Measurements from ENCODE around the gene ARV1.
"Not testable (repeated sequence)": the region's sequence is repeated elsewhere in the genome, so short reads cannot be mapped to it uniquely, and the experiment has no call there.

DNA sequence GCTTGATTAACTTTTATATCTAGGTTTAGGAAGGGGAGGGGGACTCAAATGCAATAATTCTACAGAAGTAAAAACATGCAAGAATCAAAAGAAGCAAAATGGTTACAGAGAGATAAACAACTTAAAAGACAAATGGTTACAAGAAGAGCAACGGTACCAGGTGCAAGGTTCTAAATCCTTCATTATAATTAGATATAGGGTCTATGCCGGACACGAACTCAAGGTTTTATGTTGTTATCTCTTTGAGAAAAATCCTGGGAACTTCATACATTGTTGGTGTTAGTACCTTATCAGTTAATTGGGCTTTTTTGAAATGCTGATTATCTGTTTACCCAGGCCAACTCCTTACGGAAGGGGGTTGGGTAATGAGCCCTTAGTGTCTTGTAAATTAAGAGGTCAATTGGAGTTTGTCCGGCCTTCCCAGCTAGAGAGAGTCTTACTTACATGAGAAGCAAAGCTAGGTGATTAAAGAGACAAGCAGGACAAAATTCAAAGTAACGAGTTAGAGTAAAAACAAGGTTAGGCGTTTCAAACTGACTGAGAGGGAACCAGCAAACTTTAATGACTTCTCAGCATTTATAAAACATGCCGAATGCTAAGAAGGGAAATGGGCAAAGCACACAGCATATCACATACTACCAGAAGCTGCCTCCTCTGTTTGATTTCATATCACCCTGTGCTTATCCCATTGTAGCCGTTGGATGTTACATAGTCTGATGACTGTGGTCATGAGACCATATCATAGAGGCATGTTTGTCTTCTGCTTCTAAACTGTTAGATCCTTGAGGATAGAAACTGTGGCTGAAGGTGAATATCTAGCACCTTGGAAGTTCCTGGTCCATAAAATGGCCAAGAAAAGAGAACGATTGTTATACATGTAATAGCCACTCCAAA lies 6.0 kb downstream of the ARV1 start:
- TF ChIP-seq, protein P1, sequence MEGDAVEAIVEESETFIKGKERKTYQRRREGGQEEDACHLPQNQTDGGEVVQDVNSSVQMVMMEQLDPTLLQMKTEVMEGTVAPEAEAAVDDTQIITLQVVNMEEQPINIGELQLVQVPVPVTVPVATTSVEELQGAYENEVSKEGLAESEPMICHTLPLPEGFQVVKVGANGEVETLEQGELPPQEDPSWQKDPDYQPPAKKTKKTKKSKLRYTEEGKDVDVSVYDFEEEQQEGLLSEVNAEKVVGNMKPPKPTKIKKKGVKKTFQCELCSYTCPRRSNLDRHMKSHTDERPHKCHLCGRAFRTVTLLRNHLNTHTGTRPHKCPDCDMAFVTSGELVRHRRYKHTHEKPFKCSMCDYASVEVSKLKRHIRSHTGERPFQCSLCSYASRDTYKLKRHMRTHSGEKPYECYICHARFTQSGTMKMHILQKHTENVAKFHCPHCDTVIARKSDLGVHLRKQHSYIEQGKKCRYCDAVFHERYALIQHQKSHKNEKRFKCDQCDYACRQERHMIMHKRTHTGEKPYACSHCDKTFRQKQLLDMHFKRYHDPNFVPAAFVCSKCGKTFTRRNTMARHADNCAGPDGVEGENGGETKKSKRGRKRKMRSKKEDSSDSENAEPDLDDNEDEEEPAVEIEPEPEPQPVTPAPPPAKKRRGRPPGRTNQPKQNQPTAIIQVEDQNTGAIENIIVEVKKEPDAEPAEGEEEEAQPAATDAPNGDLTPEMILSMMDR (conservative IDR thresholded peaks at IDR 0.05 in 1 of 2, IDR thresholded peaks at IDR 0.05 in 1 of 2; ENCODE audit: extremely low read depth in 1 of 2, insufficient read depth in 1 of 2, low read depth in 1 of 2, low read length in 2 of 2), result not testable (repeated sequence)
- not testable (repeated sequence) for TF ChIP-seq EZH2 (IDR thresholded peaks at IDR 0.05; ENCODE audit: borderline replicate concordance, low read length)
